Cardiac fibroblast (primary cell): Measurements from ENCODE around the gene YIPF6.
"Not testable (repeated sequence)": the region's sequence is repeated elsewhere in the genome, so short reads cannot be mapped to it uniquely, and the experiment has no call there.

Experiments used
- DNase-seq, 2 donors: peaks; one replicate each; pipeline versions ENCODE4 v3.0.0 to v3.0.0-alpha.2; 2010; ENCODE audit warnings: low read depth in 2 of 2
- H3K4me3 ChIP-seq, 2 donors: replicated peaks in 1 of 2; 1 replicate in 1 of 2; 2 replicates in 1 of 2; pipeline ENCODE4 v1.5.1; 2011; ENCODE audit warnings: low read depth in 2 of 2, low read length in 2 of 2, mild to moderate bottlenecking in 2 of 2, moderate library complexity in 1 of 2
- TF ChIP-seq, protein P1 (sequence below): IDR thresholded peaks from one replicate; pipeline ENCODE4 v1.5.1; 2011; ENCODE audit warnings: low read depth, mild to moderate bottlenecking, low read length, inconsistent platforms

Gene YIPF6

GRCh38 chrX:68503836-68504636 lies 5.2 kb downstream of the YIPF6 start:
- peak; percentile 33 to 85 for DNase-seq
- TF ChIP-seq, protein P1, sequence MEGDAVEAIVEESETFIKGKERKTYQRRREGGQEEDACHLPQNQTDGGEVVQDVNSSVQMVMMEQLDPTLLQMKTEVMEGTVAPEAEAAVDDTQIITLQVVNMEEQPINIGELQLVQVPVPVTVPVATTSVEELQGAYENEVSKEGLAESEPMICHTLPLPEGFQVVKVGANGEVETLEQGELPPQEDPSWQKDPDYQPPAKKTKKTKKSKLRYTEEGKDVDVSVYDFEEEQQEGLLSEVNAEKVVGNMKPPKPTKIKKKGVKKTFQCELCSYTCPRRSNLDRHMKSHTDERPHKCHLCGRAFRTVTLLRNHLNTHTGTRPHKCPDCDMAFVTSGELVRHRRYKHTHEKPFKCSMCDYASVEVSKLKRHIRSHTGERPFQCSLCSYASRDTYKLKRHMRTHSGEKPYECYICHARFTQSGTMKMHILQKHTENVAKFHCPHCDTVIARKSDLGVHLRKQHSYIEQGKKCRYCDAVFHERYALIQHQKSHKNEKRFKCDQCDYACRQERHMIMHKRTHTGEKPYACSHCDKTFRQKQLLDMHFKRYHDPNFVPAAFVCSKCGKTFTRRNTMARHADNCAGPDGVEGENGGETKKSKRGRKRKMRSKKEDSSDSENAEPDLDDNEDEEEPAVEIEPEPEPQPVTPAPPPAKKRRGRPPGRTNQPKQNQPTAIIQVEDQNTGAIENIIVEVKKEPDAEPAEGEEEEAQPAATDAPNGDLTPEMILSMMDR, result no peak
- no peak overlapping the region for H3K4me3 ChIP-seq

GRCh38 chrX:68506649-68507048 lies 7.8 kb downstream of the YIPF6 start:
- no peak for DNase-seq
- TF ChIP-seq, protein P1, result no peak
- no peak overlapping the region for H3K4me3 ChIP-seq

GRCh38 chrX:68508799-68509198 lies 9.9 kb downstream of the YIPF6 start:
- TF ChIP-seq, protein P1, result no peak
- no peak overlapping the region for H3K4me3 ChIP-seq
- DNase-seq, result peak; percentile 25 to 46

GRCh38 chrX:68511255-68511654 lies 12.4 kb downstream of the YIPF6 start:
- no peak overlapping the region for H3K4me3 ChIP-seq
- DNase-seq, result peak; percentile 54 to 59
- TF ChIP-seq, protein P1, result peak; percentile 70

- not testable (repeated sequence) for H3K4me3 ChIP-seq, DNase-seq
Measured at GRCh38 chrX:68524680-68525079, 25.8 kb downstream of the YIPF6 start.

- H3K4me3 ChIP-seq, result no peak overlapping the region
- peak in 1 of 2 donors; percentile 28 for DNase-seq
- TF ChIP-seq, protein P1, result no peak
Measured at GRCh38 chrX:68532831-68533533, 34.1 kb downstream of the YIPF6 start.

DNA sequence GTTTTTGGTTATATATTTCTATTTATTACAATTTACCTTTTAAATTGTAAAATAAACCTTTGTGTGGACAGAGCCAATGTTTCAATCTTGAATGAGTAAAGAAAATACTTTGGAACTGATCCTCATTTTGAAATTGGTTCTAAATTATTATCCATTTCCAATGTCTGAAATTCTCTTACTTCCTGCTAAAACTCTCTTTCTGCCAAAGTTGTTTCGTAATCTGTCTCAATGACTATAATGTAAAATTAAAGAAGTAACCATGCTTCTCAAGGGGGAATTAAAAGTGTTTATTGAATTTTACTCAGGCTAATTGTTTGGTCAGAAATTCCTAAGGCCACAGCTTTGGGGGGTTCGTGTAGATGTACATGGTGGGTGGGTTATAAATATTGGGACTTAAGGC lies 34.8 kb downstream of the YIPF6 start:
- peak; percentile 8 to 14 for DNase-seq
- TF ChIP-seq, protein P1, result no peak
- no peak overlapping the region for H3K4me3 ChIP-seq
